HG03378 (cell line): ENCODE results near the gene PCNA.

Source experiments
- ATAC-seq: cut with Tn5 transposase; IDR thresholded peaks from one replicate; pipeline ENCODE4 v1.9.1; 2021; ENCODE audit warnings: mild to moderate bottlenecking, moderate library complexity; ENCODE audit not compliant: unreplicated experiment

PCNA gene

GRCh38 chr20:5067877-5068645, 51.7 kb downstream of the PCNA start:
- ATAC-seq = no peak

- ATAC-seq = no peak
These were observed 53.8 kb downstream of the PCNA start for GRCh38 chr20:5065879-5066383.

GRCh38 chr20:5065166-5065878, 54.4 kb downstream of the PCNA start:
- no peak for ATAC-seq
